OCI-LY7 (cell line): ENCODE data around the gene ZSCAN31. TPM values are rescaled to one million over a fixed set of nuclear protein-coding genes. Genes with fewer than 3 reads are reported as not detected.

ENCODE experiments used
- BruUV-seq: library from RNA; stranded (reverse); fragments of 400-500 nt; replicated peaks from 2 replicates; lab custom pipeline; 2021; lab: Mats Ljungman, UMichigan
- CTCF ChIA-PET: fragments of 300-600 bp; sonication (Branson Sonifier 250); formaldehyde crosslinking; loops from one replicate; lab custom pipeline; 2022; ENCODE audit warnings: antibody characterized with exemption; ENCODE audit not compliant: unreplicated experiment; lab: Charles Lee
- POLR2A ChIA-PET: fragments of 300-600 bp; sonication (Branson Sonifier 250); formaldehyde crosslinking; loops from one replicate; lab custom pipeline; 2022; ENCODE audit warnings: antibody characterized with exemption; lab: Charles Lee
- DNase-seq: peaks from one replicate; pipeline ENCODE4 v3.0.0-alpha.2; 2015; ENCODE audit warnings: low spot score
- H2AFZ ChIP-seq: fragments of 200-600 bp; sonication (generic), shearing (Covaris generic); 2 replicates; pipeline ENCODE4 v1.6.1; 2014; ENCODE audit warnings: mild to moderate bottlenecking, antibody characterized with exemption, low read length, moderate library complexity
- H3K27ac ChIP-seq: fragments of 200-600 bp; sonication (generic); 2 replicates; pipeline ENCODE4 v1.5.1; 2014; ENCODE audit warnings: mixed run types, low read depth, mild to moderate bottlenecking, moderate library complexity, low read length, inconsistent platforms; ENCODE audit not compliant: poor library complexity, severe bottlenecking
- H3K36me3 ChIP-seq: fragments of 200-600 bp; sonication (generic); 2 replicates; pipeline ENCODE4 v1.6.1; 2014; ENCODE audit warnings: mild to moderate bottlenecking, antibody characterized with exemption, low read length, moderate library complexity, mixed read lengths; ENCODE audit not compliant: insufficient read depth
- H3K4me1 ChIP-seq: fragments of 200-600 bp; sonication (generic); 2 replicates; pipeline ENCODE4 v1.5.1; 2014; ENCODE audit warnings: mild to moderate bottlenecking, low read length; ENCODE audit not compliant: insufficient read depth, poor library complexity, severe bottlenecking
- H3K4me2 ChIP-seq: fragments of 200-600 bp; sonication (generic); 2 replicates; pipeline ENCODE4 v1.6.1; 2014; ENCODE audit warnings: mild to moderate bottlenecking, low read length
- H3K4me3 ChIP-seq: fragments of 200-600 bp; sonication (generic); 2 replicates; pipeline ENCODE4 v1.5.1; 2014; ENCODE audit warnings: mild to moderate bottlenecking, low read depth, low read length; ENCODE audit not compliant: poor library complexity, severe bottlenecking
- H3K79me2 ChIP-seq: fragments of 200-600 bp; sonication (generic); 2 replicates; pipeline ENCODE4 v1.6.1; 2016; ENCODE audit warnings: low read depth, mild to moderate bottlenecking, low read length, moderate library complexity, mixed read lengths; ENCODE audit not compliant: insufficient read depth
- H3K9me2 ChIP-seq: fragments of 200-600 bp; sonication (generic); 2 replicates; pipeline ENCODE4 v1.6.1; 2016; ENCODE audit warnings: mild to moderate bottlenecking, low read length, mixed read lengths; ENCODE audit not compliant: insufficient read depth
- H3K9me3 ChIP-seq: fragments of 200-600 bp; sonication (generic); 2 replicates; pipeline ENCODE4 v1.6.1; 2014; ENCODE audit warnings: mild to moderate bottlenecking, mixed run types, low read length, mixed read lengths
- H4K20me1 ChIP-seq: fragments of 200-600 bp; sonication (generic); 2 replicates; pipeline ENCODE4 v1.6.1; 2014; ENCODE audit warnings: mild to moderate bottlenecking, antibody characterized with exemption, low read length, moderate library complexity, mixed read lengths; ENCODE audit not compliant: insufficient read depth
- EZH2phosphoT487 ChIP-seq: fragments of 200-600 bp; sonication (generic); IDR thresholded peaks from 2 replicates; pipeline ENCODE4 v1.6.1; 2018; ENCODE audit warnings: low read depth, borderline replicate concordance, mild to moderate bottlenecking, mixed run types, antibody characterized with exemption, low read length, moderate library complexity, mixed read lengths
- intact Hi-C: fragments of 100-400 bp; cut with micrococcal nuclease; formaldehyde crosslinking; loops from one replicate; pipeline ENCODE4 v1.10.0; 2022; ENCODE audit not compliant: unreplicated experiment
- total RNA-seq, 2 experiments: library from RNA; depleted of rRNA in 1 of 2; stranded (reverse); fragments of >200 nt in 1 of 2; shearing (Covaris generic) in 1 of 2; gene quantifications; 2 replicates each; pipeline ENCODE4 v1.2.3, GENCODE V29; 2014 to 2022
- TF ChIP-seq, protein P1 (sequence below): fragments of 200-600 bp; sonication (generic); conservative IDR thresholded peaks from 2 replicates; pipeline ENCODE4 v1.5.1; 2014; ENCODE audit warnings: mild to moderate bottlenecking, antibody characterized with exemption, low read length, moderate library complexity, mixed read lengths

The ZSCAN31 gene
- total RNA-seq, 2 experiments from 2014 or later, result not detected

DNA sequence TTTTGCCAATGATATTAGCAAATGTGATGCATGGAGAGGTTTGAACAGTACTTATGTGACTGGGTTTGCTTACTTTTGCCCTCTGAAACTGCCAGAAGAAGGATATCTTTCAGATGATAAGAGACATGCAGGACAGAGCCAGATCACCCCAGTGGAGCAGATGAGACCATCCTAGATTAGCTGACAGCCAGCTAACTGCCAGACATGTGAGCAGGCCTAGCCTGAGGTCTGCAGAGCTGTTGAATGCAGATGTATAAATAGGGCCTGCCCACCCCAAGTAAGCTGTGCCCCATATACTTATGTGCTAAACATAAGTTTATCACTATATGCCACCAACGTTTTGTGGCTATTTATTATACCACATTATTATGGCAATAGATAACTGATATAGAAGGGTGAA is 5.9 kb downstream of the ZSCAN31 start:
- POLR2A ChIA-PET, result no interaction called here
- Histone ChIP-seq H3K36me3 (no peaks in the 10 kb centered on the region), H3K9me3 (no peaks in the 10 kb centered on the region), H2AFZ (no peak overlapping the region), H3K4me3 (no peak overlapping the region), H4K20me1 (no peaks in the 10 kb centered on the region), H3K9me2 (no peaks in the 10 kb centered on the region), H3K79me2 (no peaks in the 10 kb centered on the region), H3K4me1 (no peaks in the 10 kb centered on the region), H3K27ac (no peak overlapping the region), H3K4me2 (no peak overlapping the region)
- intact Hi-C loops, result no loop called here
- no TSS peak for BruUV-seq
- CTCF ChIA-PET, result no interaction called here
- TF ChIP-seq EZH2phosphoT487, result no peak
- TF ChIP-seq, protein P1, sequence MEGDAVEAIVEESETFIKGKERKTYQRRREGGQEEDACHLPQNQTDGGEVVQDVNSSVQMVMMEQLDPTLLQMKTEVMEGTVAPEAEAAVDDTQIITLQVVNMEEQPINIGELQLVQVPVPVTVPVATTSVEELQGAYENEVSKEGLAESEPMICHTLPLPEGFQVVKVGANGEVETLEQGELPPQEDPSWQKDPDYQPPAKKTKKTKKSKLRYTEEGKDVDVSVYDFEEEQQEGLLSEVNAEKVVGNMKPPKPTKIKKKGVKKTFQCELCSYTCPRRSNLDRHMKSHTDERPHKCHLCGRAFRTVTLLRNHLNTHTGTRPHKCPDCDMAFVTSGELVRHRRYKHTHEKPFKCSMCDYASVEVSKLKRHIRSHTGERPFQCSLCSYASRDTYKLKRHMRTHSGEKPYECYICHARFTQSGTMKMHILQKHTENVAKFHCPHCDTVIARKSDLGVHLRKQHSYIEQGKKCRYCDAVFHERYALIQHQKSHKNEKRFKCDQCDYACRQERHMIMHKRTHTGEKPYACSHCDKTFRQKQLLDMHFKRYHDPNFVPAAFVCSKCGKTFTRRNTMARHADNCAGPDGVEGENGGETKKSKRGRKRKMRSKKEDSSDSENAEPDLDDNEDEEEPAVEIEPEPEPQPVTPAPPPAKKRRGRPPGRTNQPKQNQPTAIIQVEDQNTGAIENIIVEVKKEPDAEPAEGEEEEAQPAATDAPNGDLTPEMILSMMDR, result no peak
- no peak for DNase-seq

DNA sequence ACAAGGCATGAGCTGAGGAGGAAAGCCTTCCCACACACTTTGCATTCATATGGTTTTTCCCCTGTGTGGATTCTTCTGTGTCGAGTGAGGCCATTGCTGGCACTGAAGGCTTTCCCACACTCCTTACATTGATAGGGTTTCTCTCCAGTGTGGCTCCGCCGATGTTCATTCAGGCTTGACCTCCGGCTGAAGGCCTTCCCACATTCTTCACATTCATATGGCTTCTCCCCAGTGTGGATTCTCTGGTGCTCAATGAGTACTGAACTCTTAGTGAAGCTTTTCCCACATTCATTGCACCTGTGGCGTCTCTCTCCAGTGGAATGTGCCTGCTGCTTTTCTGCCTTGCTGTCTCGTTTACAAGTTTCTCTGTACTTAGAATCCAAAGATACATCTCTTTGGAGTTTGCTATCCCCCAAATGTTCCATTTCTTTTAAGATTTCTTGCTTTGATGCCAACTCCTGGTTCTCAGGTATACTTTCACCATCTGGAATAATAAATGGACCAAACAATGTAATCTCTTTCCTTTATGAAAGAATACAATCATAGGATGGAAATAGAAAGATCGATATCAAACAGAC is 9.5 kb downstream of the ZSCAN31 start:
- H3K4me3 ChIP-seq, result no peak overlapping the region
- intact Hi-C loops, result no loop called here
- H3K79me2 ChIP-seq, result no peaks in the 10 kb centered on the region
- no peak overlapping the region for H3K27ac ChIP-seq
- H3K4me1 ChIP-seq, result no peaks in the 10 kb centered on the region
- no peak for TF ChIP-seq EZH2phosphoT487
- TF ChIP-seq, protein P1, result no peak
- ChIA-PET POLR2A (interaction anchor here (0.7 kb wide), 1 partner anchor 244 kb away, joined by 3 read pairs; no protein-coding TSS in a partner anchor), CTCF (no interaction called here)
- no peaks in the 10 kb centered on the region for H3K9me2 ChIP-seq
- no TSS peak for BruUV-seq
- no peaks in the 10 kb centered on the region for H4K20me1 ChIP-seq
- H2AFZ ChIP-seq, result no peak overlapping the region
- H3K36me3 ChIP-seq, result no peaks in the 10 kb centered on the region
- no peak for DNase-seq
- H3K4me2 ChIP-seq, result no peak overlapping the region
- no peaks in the 10 kb centered on the region for H3K9me3 ChIP-seq

DNA sequence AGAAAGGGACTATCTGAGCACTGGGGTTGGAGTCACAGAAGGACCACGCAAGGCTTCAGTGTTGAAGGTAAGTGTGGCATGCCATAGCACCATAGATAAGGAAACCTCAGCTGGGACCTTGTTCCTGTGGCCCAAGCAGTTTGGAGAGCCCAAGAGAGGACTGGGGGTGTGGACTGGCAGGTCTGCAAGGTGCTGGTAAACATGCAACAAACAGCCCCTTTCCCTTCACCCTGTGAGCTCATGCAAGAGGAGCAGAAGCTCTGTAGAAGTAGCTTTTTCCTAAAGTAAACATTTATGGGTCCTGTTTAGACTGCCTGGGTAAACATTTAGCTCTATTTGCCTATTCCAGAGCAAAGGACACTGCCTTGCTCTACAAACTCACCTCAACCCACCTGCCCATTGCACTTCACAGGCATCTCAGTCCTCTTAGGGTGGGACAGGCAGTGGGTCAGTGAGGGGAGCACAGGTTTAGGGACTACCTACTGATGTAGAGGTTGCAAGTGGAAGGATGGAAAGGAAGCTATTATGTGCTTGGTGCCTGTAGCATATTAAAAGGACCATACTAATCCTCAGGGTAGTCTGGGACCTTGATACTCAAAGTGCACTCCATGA is 12.0 kb downstream of the ZSCAN31 start:
- POLR2A ChIA-PET, result interaction anchor here (0.8 kb wide), 1 partner anchor 24 kb away, joined by 3 read pairs; no protein-coding TSS in a partner anchor

More for the DNA sequence above, 12.0 kb downstream of the ZSCAN31 start:
- TF ChIP-seq, protein P1, result no peak
- no peak for TF ChIP-seq EZH2phosphoT487
- Histone ChIP-seq H3K4me3 (no peak overlapping the region), H4K20me1 (no peaks in the 10 kb centered on the region), H3K79me2 (no peaks in the 10 kb centered on the region), H3K9me2 (no peaks in the 10 kb centered on the region), H3K4me2 (no peak overlapping the region), H3K27ac (no peak overlapping the region), H3K9me3 (no peaks in the 10 kb centered on the region), H2AFZ (no peak overlapping the region), H3K4me1 (no peaks in the 10 kb centered on the region), H3K36me3 (no peaks in the 10 kb centered on the region)
- no TSS peak for BruUV-seq
- CTCF ChIA-PET, result no interaction called here
- intact Hi-C loops, result no loop called here
- DNase-seq, result no peak
